LNCaP clone FGC (cell line): Measurements from ENCODE around the gene ZNF280A.

ENCODE experiments used
- DNase-seq: peaks from one replicate; pipeline ENCODE4 v3.0.0-alpha.2; 2011; ENCODE audit warnings: low read depth
- H3K4me3 ChIP-seq: 2 replicates; pipeline ENCODE4 v1.5.1; 2011; ENCODE audit warnings: mild to moderate bottlenecking, low read depth, low read length, control low read depth
- TF ChIP-seq, protein P1 (sequence below): IDR thresholded peaks from 2 replicates; pipeline ENCODE4 v1.5.1; 2012; ENCODE audit warnings: mild to moderate bottlenecking; ENCODE audit not compliant: control insufficient read depth, insufficient read depth; ENCODE audit errors: extremely low read depth

ZNF280A gene

GRCh38 chr22:22538226-22538989 is 18.3 kb upstream of the ZNF280A start:
- no peak overlapping the region for H3K4me3 ChIP-seq
- TF ChIP-seq, protein P1, sequence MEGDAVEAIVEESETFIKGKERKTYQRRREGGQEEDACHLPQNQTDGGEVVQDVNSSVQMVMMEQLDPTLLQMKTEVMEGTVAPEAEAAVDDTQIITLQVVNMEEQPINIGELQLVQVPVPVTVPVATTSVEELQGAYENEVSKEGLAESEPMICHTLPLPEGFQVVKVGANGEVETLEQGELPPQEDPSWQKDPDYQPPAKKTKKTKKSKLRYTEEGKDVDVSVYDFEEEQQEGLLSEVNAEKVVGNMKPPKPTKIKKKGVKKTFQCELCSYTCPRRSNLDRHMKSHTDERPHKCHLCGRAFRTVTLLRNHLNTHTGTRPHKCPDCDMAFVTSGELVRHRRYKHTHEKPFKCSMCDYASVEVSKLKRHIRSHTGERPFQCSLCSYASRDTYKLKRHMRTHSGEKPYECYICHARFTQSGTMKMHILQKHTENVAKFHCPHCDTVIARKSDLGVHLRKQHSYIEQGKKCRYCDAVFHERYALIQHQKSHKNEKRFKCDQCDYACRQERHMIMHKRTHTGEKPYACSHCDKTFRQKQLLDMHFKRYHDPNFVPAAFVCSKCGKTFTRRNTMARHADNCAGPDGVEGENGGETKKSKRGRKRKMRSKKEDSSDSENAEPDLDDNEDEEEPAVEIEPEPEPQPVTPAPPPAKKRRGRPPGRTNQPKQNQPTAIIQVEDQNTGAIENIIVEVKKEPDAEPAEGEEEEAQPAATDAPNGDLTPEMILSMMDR = no peak
- no peak for DNase-seq

DNA sequence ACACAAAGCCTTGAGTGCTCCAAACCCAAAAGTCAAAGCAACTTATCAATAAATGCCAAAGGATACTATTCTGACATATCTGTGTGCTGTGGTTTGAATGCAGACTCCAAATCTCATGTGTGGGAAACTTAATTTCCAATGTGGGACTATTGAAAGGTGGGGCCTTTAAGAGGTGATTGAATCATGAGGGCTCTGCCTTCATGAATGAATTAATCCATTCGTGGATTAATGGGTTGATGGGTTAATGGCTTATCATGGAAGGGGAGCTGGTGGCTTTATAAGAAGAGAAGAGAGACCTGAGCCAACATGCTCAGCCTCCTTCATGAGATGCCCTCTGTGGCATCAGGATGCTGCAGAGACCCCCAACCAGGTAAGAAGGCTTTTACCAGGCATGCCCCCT is 16.8 kb upstream of the ZNF280A start:
- no peak overlapping the region for H3K4me3 ChIP-seq
- TF ChIP-seq, protein P1 = no peak
- no peak for DNase-seq

DNA sequence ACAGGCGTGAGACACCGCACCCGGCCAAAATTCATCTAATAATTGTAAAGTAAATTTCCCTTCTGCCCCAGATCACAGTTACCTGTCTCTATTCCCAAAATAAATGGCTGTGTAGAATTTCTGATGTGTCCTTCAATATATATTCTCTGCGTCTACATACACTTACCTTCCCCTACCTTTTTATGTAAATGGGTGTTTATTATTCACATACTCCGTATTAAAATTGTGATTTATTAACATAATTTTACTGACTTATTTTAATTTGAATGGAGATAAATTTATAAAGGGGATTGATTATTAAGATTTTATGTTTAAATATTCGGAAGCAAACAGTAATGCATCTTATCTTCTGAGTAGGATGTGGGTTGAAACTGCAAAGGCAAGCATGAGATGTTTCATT is 16.4 kb upstream of the ZNF280A start:
- TF ChIP-seq, protein P1 = no peak
- H3K4me3 ChIP-seq = no peak overlapping the region
- DNase-seq = no peak

DNA sequence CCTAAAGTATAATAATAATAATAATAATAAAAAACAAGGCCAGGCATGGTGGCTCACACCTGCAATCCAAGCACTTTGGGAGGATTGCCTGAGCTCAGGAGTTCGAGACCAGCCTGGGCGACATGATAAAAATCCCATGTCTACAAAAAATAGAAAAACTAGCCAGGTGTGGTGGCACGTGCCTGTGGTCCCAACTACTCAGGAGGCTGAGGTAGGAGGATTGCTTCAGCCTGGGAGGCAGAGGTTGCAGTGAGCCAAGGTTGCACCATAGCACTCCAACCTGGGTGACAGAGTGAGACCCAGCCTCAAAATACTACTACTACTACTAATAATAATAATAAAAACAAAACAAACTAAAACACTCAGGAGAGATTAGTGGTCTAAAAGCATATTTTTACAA is 15.6 kb upstream of the ZNF280A start:
- TF ChIP-seq, protein P1 = no peak
- DNase-seq = no peak

DNA sequence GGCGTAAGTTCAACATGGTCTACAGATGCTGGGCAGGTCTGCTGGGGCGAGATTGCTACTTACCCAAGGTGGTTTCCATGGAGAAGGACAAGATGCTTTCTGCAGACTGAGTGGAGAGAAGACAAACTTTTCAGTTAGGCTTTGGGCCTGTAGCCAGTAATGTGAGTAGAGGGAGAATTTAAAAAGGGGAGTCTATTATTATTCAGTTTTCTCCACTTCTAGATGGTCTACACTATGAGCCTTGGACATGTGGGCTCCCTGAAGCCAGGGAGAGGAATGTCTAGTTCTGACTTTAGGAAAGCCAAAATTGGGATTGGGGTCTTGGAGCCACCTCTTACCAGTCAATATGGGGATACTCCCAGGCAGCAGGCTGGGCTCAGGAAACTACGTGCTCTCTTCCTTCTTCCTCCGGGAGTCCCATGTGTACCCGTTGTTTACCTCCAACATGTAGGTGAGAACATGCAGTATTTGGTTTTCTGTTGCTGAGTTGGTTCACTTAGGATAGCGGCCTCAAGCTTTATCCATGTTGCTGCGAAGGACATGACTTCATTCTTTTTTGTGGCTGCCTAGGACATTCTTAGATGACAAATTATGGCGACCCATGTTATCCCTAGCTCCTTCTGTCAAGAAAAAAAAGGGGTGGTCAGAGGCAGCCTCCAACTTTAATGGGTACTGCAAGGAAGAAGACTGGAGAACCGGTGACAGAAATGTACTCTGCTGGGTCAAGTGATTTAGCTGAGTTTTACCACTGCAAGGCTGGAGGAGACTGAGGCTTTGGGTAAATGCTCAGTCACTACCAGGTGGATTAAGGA is 14.7 kb upstream of the ZNF280A start:
- TF ChIP-seq, protein P1 = no peak
- H3K4me3 ChIP-seq = no peak overlapping the region
- no peak for DNase-seq

More for the DNA sequence above, 15.6 kb upstream of the ZNF280A start:
- no peak overlapping the region for H3K4me3 ChIP-seq

- no peak overlapping the region for H3K4me3 ChIP-seq
- TF ChIP-seq, protein P1 = no peak
- DNase-seq = no peak
These were observed 13.8 kb upstream of the ZNF280A start for GRCh38 chr22:22533863-22534262.
